GM23338 (cell line): ENCODE measurements around the gene ADAMTS20. TPM values are rescaled to one million over a fixed set of nuclear protein-coding genes. Genes with fewer than 3 reads are reported as not detected.

Experiments
- ATAC-seq: fragments of 200-7000 bp; cut with Tn5 transposase; 3 replicates; pipeline ENCODE4 v1.9.1; 2020
- DNase-seq: peaks from one replicate; pipeline ENCODE4 v3.0.0-alpha.2; 2015; ENCODE audit warnings: low spot score
- H2AFZ ChIP-seq: fragments of 200-600 bp; sonication (generic); 2 replicates; pipeline ENCODE4 v1.8.0; 2016; ENCODE audit warnings: antibody characterized with exemption, mild to moderate bottlenecking, moderate library complexity
- H3F3A ChIP-seq: fragments of 200-600 bp; sonication (generic); replicated peaks from 2 replicates; pipeline ENCODE4 v1.8.0; 2017; ENCODE audit warnings: antibody characterized with exemption, mixed run types, low read depth
- H3K27ac ChIP-seq: fragments of 200-600 bp; sonication (generic); 2 replicates; pipeline ENCODE4 v1.6.1; 2016; ENCODE audit warnings: low read depth
- H3K27me3 ChIP-seq: fragments of 200-600 bp; sonication (generic); 2 replicates; pipeline ENCODE4 v1.8.0; 2016; ENCODE audit warnings: mild to moderate bottlenecking, mixed run types, moderate library complexity; ENCODE audit not compliant: insufficient read depth
- H3K36me3 ChIP-seq: fragments of 200-600 bp; sonication (generic); 2 replicates; pipeline ENCODE4 v1.8.0; 2016; ENCODE audit warnings: mild to moderate bottlenecking; ENCODE audit not compliant: insufficient read depth
- H3K4me1 ChIP-seq: fragments of 200-600 bp; sonication (generic); 2 replicates; pipeline ENCODE4 v1.8.0; 2016; ENCODE audit warnings: mild to moderate bottlenecking, moderate library complexity; ENCODE audit not compliant: insufficient read depth
- H3K4me2 ChIP-seq: fragments of 200-600 bp; sonication (generic); 2 replicates; pipeline ENCODE4 v1.7.1; 2017; ENCODE audit warnings: mixed run types
- H3K4me3 ChIP-seq: fragments of 200-600 bp; sonication (generic); 2 replicates; pipeline ENCODE4 v1.6.1; 2016; ENCODE audit warnings: mixed run types
- H3K79me2 ChIP-seq: fragments of 200-600 bp; sonication (generic); replicated peaks from 2 replicates; pipeline ENCODE4 v1.8.0; 2017; ENCODE audit warnings: mild to moderate bottlenecking; ENCODE audit not compliant: insufficient read depth
- H3K9me2 ChIP-seq: fragments of 200-600 bp; sonication (generic); 2 replicates; pipeline ENCODE4 v1.8.0; 2017; ENCODE audit not compliant: insufficient read depth
- H4K20me1 ChIP-seq: fragments of 200-600 bp; sonication (generic); replicated peaks from 2 replicates; pipeline ENCODE4 v1.8.0; 2017; ENCODE audit warnings: mild to moderate bottlenecking; ENCODE audit not compliant: insufficient read depth
- H3K27ac Mint-ChIP-seq: 2 replicates; pipeline ENCODE4 v1.8.0; 2020; ENCODE audit warnings: inconsistent platforms, mild to moderate bottlenecking, moderate library complexity, mixed read lengths
- H3K27me3 Mint-ChIP-seq: 3 replicates; pipeline ENCODE4 v1.8.0; 2022; ENCODE audit warnings: low read depth, mild to moderate bottlenecking, moderate library complexity, mixed read lengths, inconsistent platforms; ENCODE audit not compliant: insufficient read depth, poor library complexity
- H3K36me3 Mint-ChIP-seq: 3 replicates; pipeline ENCODE4 v1.8.0; 2021; ENCODE audit warnings: low read depth, mild to moderate bottlenecking, inconsistent platforms, moderate library complexity, mixed read lengths
- H3K4me1 Mint-ChIP-seq: 3 replicates; pipeline ENCODE4 v1.8.0; 2020; ENCODE audit warnings: mild to moderate bottlenecking, inconsistent platforms, mixed read lengths
- H3K4me3 Mint-ChIP-seq: 3 replicates; pipeline ENCODE4 v1.8.0; 2021; ENCODE audit warnings: moderate library complexity, mild to moderate bottlenecking, inconsistent platforms, mixed read lengths
- H3K9me3 Mint-ChIP-seq: 3 replicates; pipeline ENCODE4 v1.8.0; 2020; ENCODE audit warnings: moderate library complexity, mild to moderate bottlenecking, inconsistent platforms, mixed read lengths
- CREB1 ChIP-seq: fragments of 250-450 bp; sonication (Bioruptor Pico); IDR thresholded peaks from 2 replicates; pipeline ENCODE4 v1.5.0; 2020; ENCODE audit warnings: low read depth, mild to moderate bottlenecking, moderate library complexity
- CTCF ChIP-seq, 2 experiments: fragments of 200-600 bp in 1 of 2; sonication (generic) in 1 of 2; conservative IDR thresholded peaks; 2 replicates each; pipeline versions ENCODE4 v1.5.1 to v1.6.1; 2016 to 2017; ENCODE audit warnings: antibody characterized with exemption in 2 of 2, low read depth in 2 of 2, mild to moderate bottlenecking in 2 of 2, moderate library complexity in 1 of 2
- EZH2 ChIP-seq: fragments of 200-600 bp; sonication (generic); IDR thresholded peaks from one replicate; pipeline ENCODE4 v1.8.0; 2017; ENCODE audit warnings: antibody characterized with exemption, mild to moderate bottlenecking, low read depth; ENCODE audit not compliant: unreplicated experiment
- EZH2phosphoT487 ChIP-seq: fragments of 200-600 bp; sonication (generic); IDR thresholded peaks from one replicate; pipeline ENCODE4 v1.8.1; 2018; ENCODE audit warnings: antibody characterized with exemption; ENCODE audit not compliant: unreplicated experiment
- NANOG ChIP-seq: IDR thresholded peaks from 2 replicates; pipeline ENCODE4 v1.6.1; 2016; ENCODE audit warnings: antibody characterized with exemption, borderline replicate concordance
- ZNF462 ChIP-seq: fragments of 250-450 bp; sonication (Bioruptor Pico); IDR thresholded peaks from 2 replicates; pipeline ENCODE4 v1.5.0; 2020; ENCODE audit warnings: mild to moderate bottlenecking, moderate library complexity
- polyA plus RNA-seq: library from polyadenylated mRNA; unstranded; fragments of >200 nt; fragmentation: Nextera tagmentation; extraction: Ambion mirVana; gene quantifications from 2 replicates; pipeline ENCODE4 v1.2.1, GENCODE V29; 2016
- total RNA-seq: library from RNA; depleted of rRNA; stranded (reverse); fragments of >200 nt; shearing (Covaris generic); gene quantifications from 2 replicates; pipeline ENCODE4 v1.2.3, GENCODE V29; 2014

ADAMTS20 gene
- total and polyA plus RNA-seq, 2 experiments from 2014 or later: 2.0 to 9.3 TPM

GRCh38 chr12:43406801-43407200, 145.2 kb downstream of the ADAMTS20 start:
- no peaks in the 10 kb centered on the region for H3K36me3 Mint-ChIP-seq
- no peaks in the 10 kb centered on the region for H3K4me1 ChIP-seq
- no peak overlapping the region for H3K4me2 ChIP-seq
- no peaks in the 10 kb centered on the region for H3K27me3 ChIP-seq
- H3K79me2 ChIP-seq: no peaks in the 10 kb centered on the region
- no peak overlapping the region for H3K27ac ChIP-seq
- no peak for DNase-seq
- H4K20me1 ChIP-seq: no peaks in the 10 kb centered on the region
- H3F3A ChIP-seq: no peaks in the 10 kb centered on the region
- no peak overlapping the region for H2AFZ ChIP-seq
- H3K27me3 Mint-ChIP-seq: peaks cover 1% of the 10 kb centered on the region
- H3K9me2 ChIP-seq: no peaks in the 10 kb centered on the region
- TF ChIP-seq CTCF (conservative IDR thresholded peaks at IDR 0.05; ENCODE audit: low read depth in 2 of 2) (no peak), NANOG (no peak), EZH2 (no peak), EZH2phosphoT487 (no peak), CREB1 (CRISPR knock-in tag) (no peak), ZNF462 (CRISPR knock-in tag) (no peak)
- no peaks in the 10 kb centered on the region for H3K4me1 Mint-ChIP-seq
- ATAC-seq: no peak
- no peak overlapping the region for H3K4me3 Mint-ChIP-seq
- no peaks in the 10 kb centered on the region for H3K9me3 Mint-ChIP-seq
- no peaks in the 10 kb centered on the region for H3K36me3 ChIP-seq
- no peak overlapping the region for H3K27ac Mint-ChIP-seq
- H3K4me3 ChIP-seq: no peak overlapping the region
